Measurements from ENCODE around the gene RGS7. TPM values are rescaled to one million over a fixed set of nuclear protein-coding genes. Genes with fewer than 3 reads are reported as not detected.

The RGS7 gene
- total and polyA plus RNA-seq, 2 of the 8 experiments (the other 6 are each of a cell fraction or from before 2014, with no cell fraction given): 1.6 to 3.0 TPM

DNA sequence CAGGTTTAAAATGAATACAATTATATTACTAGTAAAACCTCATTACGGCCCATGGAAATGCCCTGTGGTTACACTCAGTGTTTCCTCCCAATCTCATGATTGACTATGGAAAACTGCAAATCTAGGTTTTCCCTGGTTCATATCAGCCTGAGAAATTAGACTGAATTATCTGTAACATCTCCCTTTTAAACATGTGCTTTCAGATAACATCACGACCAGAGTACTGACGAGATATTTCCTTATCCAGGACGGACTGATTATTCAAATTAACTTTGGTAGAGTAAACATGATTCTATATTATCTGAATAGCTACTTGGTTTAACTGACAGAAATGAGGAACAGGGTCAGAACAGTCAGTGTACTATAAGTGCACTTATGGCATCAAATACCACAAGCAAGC, 82.3 kb downstream of the RGS7 start:
- no peak overlapping the region for H2BK12ac ChIP-seq (ENCODE audit: low read depth, low read length)
- H3K18ac ChIP-seq (ENCODE audit: extremely low read depth, low read length): no peak overlapping the region
- H2AFZ ChIP-seq (ENCODE audit: low read length): no peak overlapping the region
- ChIA-PET CTCF (ENCODE audit: partially characterized antibody) (interaction anchor here (1.1 to 1.4 kb wide), 6 partner anchors 8 to 387 kb away, joined by 3 to 6 read pairs (median 3); no protein-coding TSS in a partner anchor), POLR2A (ENCODE audit: partially characterized antibody) (no interaction called here)
- no peaks in the 10 kb centered on the region for H3K79me1 ChIP-seq (ENCODE audit: low read depth, low read length)
- no peak overlapping the region for H3K56ac ChIP-seq (replicated peaks; ENCODE audit: insufficient read length, low read depth, low read length)
- H3K4me1 ChIP-seq (replicated peaks in 1 of 4; ENCODE audit: control insufficient read depth in 3 of 4, insufficient read depth in 4 of 4, low read length in 3 of 4): no peaks in the 10 kb centered on the region
- no peak overlapping the region for H3K23ac ChIP-seq (ENCODE audit: insufficient read length)
- H3K4me3 ChIP-seq (ENCODE audit: extremely low read depth in 1 of 4, insufficient read depth in 2 of 4, low read depth in 3 of 4, low read length in 4 of 4): no peak overlapping the region
- H3K9me3 ChIP-seq (ENCODE audit: insufficient read depth in 2 of 2, low read depth in 1 of 2, low read length in 1 of 2): peaks cover 4 to 6% of the 10 kb centered on the region in 2 experiments; a peak in 3 of 4 replicates
- no peak overlapping the region for H2BK20ac ChIP-seq (ENCODE audit: low read length)
- DNase-seq (ENCODE audit: low read depth in 1 of 2, low spot score in 2 of 2) (no peak), FAIRE-seq (no peak)
- no peak overlapping the region for H2BK120ac ChIP-seq (replicated peaks; ENCODE audit: low read depth, low read length)
- no peaks in the 10 kb centered on the region for H4K20me1 ChIP-seq (replicated peaks in 1 of 2; ENCODE audit: control insufficient read depth in 1 of 2, insufficient read depth in 2 of 2, low read length in 2 of 2)
- H4K8ac ChIP-seq (ENCODE audit: extremely low read depth, insufficient read depth, low read length): no peak overlapping the region
- no peak overlapping the region for H3K27ac ChIP-seq (ENCODE audit: low read depth, low read length)
- WGBS, 2 experiments (ENCODE audit: extremely low coverage in 1 of 2, insufficient coverage in 1 of 2, insufficient read length in 1 of 2, insufficient replicate concordance in 2 of 2, low coverage in 1 of 2, low lambda C conversion rate in 2 of 2, missing lambda C conversion rate in 1 of 2): 96% methylated on average over 4 of the region's 4 CpGs; no CpG with 5 or more reads in 1 of the 2 experiments
- H4K5ac ChIP-seq (ENCODE audit: insufficient read length, low read depth, low read length): no peak overlapping the region
- no peak overlapping the region for H3K9ac ChIP-seq (replicated peaks in 1 of 4; ENCODE audit: extremely low read depth in 1 of 4, low read depth in 3 of 4, low read length in 3 of 4)
- H4K91ac ChIP-seq (replicated peaks; ENCODE audit: insufficient read length, low read length): no peak overlapping the region
- no peaks in the 10 kb centered on the region for H3K79me2 ChIP-seq (ENCODE audit: control insufficient read depth in 1 of 2, insufficient read depth in 2 of 2, low read length in 2 of 2)
- no peak overlapping the region for H2BK5ac ChIP-seq (ENCODE audit: low read depth, low read length)
- H3K23me2 ChIP-seq (ENCODE audit: low read depth, low read length): no peaks in the 10 kb centered on the region
- no peak overlapping the region for H2AK5ac ChIP-seq (ENCODE audit: low read depth, low read length)
- no peak overlapping the region for H2BK15ac ChIP-seq (ENCODE audit: low read length)
- H3K14ac ChIP-seq (ENCODE audit: insufficient read length): no peak overlapping the region
- no peak overlapping the region for H3K4me2 ChIP-seq (ENCODE audit: insufficient read depth in 1 of 2, low read depth in 2 of 2, low read length in 2 of 2)
- no peaks in the 10 kb centered on the region for H3K36me3 ChIP-seq (ENCODE audit: control insufficient read depth in 2 of 4, insufficient read depth in 4 of 4, low read length in 3 of 4)
- H3K4ac ChIP-seq (replicated peaks; ENCODE audit: insufficient read length, low read depth, low read length): no peak overlapping the region
- H3K27me3 ChIP-seq (replicated peaks in 1 of 4; ENCODE audit: control insufficient read depth in 3 of 4, extremely low read depth in 1 of 4, insufficient read depth in 3 of 4, low read length in 3 of 4): no peaks in the 10 kb centered on the region
- TF ChIP-seq RFX5 (IDR thresholded peaks at IDR 0.05; ENCODE audit: borderline replicate concordance, low read depth, low read length) (no peak), CEBPB (IDR thresholded peaks at IDR 0.05; ENCODE audit: low read depth, low read length) (no peak), CTBP2 (IDR thresholded peaks at IDR 0.05; ENCODE audit: borderline replicate concordance, insufficient read depth, insufficient read length, low read length) (no peak), BRCA1 (IDR thresholded peaks at IDR 0.05; ENCODE audit: low read depth, low read length) (no peak), RNF2 (IDR thresholded peaks at IDR 0.05; ENCODE audit: borderline replicate concordance, low read depth, low read length, missing control alignments, poor library complexity, severe bottlenecking) (no peak), SIRT6 (IDR thresholded peaks at IDR 0.05; ENCODE audit: low read length) (no peak), CBX5 (IDR thresholded peaks at IDR 0.05; ENCODE audit: low read depth, low read length) (no peak), SUZ12 (IDR thresholded peaks at IDR 0.05; ENCODE audit: low read length) (no peak), CBX8 (IDR thresholded peaks at IDR 0.05; ENCODE audit: borderline replicate concordance, low read depth, low read length) (no peak), BCL11A (IDR thresholded peaks at IDR 0.05; ENCODE audit: low read depth in 2 of 2, low read length in 2 of 2) (no peak), KDM1A (IDR thresholded peaks at IDR 0.05; ENCODE audit: borderline replicate concordance, low read length) (no peak)
- TF ChIP-seq, protein P1, sequence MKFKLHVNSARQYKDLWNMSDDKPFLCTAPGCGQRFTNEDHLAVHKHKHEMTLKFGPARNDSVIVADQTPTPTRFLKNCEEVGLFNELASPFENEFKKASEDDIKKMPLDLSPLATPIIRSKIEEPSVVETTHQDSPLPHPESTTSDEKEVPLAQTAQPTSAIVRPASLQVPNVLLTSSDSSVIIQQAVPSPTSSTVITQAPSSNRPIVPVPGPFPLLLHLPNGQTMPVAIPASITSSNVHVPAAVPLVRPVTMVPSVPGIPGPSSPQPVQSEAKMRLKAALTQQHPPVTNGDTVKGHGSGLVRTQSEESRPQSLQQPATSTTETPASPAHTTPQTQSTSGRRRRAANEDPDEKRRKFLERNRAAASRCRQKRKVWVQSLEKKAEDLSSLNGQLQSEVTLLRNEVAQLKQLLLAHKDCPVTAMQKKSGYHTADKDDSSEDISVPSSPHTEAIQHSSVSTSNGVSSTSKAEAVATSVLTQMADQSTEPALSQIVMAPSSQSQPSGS (IDR thresholded peaks at IDR 0.05; ENCODE audit: low read length): no peak
